ENCODE data around the gene SLC25A39.
"Not testable (repeated sequence)": the region's sequence is repeated elsewhere in the genome, so short reads cannot be mapped to it uniquely, and the experiment has no call there.

The SLC25A39 gene

DNA sequence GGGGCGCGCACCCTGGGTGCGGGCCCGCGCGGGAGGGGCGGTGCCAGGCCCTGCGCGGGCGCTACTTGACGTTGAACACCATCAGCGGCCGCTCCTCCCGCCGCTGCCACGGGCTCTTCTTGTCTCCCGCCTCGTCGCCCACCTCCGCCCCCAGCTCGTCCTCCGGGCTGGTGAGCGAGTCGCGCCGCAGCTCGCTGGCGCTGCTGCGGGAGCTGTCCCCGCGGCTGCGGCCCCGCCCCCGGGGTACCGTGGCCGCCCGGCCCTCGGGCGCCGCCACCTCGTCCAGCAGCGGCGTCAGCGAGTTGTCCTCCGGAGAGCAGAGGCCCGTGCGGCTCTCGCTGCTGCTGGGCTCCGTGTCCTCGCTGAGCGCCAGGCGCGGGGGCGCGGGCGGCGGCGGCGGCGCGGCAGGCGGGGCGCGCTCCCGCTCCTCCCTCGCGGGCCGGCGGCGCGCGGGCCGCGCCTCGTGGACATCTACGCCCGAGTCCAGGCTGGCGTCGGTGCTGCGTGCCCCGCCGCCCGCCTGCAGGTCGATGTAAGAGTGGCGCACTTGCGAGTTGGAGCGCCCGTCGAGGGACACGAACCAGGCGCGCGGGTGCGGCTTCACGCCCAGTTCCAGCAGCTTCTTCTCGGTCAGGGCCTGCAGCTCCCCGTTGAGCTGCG is 29.2 kb upstream of the SLC25A39 start:
- no peak for DNase-seq

DNA sequence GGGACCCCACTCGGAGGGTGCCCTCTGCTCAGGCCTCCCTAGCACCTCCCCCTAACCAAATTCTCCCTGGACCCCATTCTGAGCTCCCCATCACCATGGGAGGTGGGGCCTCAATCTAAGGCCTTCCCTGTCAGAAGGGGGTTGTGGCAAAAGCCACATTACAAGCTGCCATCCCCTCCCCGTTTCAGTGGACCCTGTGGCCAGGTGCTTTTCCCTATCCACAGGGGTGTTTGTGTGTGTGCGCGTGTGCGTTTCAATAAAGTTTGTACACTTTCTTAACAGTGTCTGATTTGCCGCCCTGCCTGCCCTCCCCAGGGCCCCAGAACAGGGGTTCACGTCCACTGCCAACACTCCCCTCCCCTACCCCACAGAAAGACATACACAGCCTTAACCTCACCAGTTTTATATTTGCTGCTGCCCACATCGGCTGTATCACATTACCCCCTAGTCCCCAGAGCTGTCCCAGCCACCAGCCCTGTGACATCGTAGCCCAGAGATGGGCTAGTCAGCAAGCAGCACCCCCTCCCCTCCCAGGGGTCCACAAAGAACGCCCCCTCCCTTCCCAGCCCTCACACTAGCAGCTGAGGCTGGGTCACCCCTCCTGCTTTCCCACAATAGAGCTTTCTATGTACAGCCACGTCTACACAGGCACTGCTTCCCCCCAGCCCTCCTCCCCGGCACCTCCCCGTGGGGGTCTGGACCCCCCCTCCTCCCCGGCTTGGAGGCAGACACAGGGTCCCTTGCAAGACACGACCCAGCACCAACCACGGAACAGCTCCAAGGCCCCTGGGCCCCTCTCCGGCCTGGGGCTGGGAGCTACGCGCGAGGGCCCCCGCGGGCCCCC is 28.4 kb upstream of the SLC25A39 start:
- DNase-seq: no peak

DNA sequence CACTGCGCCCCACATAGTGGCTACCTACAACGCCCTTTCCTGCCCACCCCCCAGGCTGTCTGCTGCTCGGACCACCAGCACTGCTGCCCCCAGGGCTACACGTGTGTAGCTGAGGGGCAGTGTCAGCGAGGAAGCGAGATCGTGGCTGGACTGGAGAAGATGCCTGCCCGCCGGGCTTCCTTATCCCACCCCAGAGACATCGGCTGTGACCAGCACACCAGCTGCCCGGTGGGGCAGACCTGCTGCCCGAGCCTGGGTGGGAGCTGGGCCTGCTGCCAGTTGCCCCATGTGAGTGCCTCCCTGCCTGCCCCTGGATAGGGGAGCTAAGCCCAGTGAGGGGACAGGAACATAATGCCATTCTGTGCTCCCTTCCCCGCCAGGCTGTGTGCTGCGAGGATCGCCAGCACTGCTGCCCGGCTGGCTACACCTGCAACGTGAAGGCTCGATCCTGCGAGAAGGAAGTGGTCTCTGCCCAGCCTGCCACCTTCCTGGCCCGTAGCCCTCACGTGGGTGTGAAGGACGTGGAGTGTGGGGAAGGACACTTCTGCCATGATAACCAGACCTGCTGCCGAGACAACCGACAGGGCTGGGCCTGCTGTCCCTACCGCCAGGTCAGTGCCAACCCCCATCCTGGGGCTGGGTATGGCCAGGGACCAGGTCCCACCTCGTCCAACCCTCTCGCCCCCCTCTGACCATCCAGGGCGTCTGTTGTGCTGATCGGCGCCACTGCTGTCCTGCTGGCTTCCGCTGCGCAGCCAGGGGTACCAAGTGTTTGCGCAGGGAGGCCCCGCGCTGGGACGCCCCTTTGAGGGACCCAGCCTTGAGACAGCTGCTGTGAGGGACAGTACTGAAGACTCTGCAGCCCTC is 27.6 kb upstream of the SLC25A39 start:
- DNase-seq: no peak

DNA sequence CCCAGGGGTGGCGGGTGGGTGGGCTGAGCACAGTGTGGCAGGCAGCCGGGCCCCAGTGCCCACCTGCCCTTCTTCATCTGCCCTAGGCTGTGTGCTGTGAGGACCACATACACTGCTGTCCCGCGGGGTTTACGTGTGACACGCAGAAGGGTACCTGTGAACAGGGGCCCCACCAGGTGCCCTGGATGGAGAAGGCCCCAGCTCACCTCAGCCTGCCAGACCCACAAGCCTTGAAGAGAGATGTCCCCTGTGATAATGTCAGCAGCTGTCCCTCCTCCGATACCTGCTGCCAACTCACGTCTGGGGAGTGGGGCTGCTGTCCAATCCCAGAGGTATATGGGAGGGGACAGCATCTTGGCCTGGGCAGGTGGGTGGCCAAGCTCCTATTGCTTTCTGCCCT is 26.8 kb upstream of the SLC25A39 start:
- DNase-seq: no peak

DNA sequence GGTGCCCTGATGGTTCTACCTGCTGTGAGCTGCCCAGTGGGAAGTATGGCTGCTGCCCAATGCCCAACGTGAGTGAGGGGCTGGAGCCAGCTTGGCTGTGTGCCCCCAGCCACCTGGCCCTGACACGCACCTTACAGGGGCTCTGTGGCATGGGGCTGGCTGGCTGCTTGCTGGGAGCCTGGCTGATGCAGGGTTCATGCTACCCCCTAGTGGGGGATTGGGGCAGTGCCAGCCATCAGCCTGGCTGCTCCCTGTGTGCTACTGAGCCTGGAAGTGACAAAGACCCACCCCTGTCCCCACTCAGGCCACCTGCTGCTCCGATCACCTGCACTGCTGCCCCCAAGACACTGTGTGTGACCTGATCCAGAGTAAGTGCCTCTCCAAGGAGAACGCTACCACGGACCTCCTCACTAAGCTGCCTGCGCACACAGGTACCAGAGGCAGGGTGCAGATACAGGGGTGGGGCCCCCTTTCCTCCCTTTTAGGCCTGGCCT is 26.2 kb upstream of the SLC25A39 start:
- DNase-seq: peak; percentile 51

DNA sequence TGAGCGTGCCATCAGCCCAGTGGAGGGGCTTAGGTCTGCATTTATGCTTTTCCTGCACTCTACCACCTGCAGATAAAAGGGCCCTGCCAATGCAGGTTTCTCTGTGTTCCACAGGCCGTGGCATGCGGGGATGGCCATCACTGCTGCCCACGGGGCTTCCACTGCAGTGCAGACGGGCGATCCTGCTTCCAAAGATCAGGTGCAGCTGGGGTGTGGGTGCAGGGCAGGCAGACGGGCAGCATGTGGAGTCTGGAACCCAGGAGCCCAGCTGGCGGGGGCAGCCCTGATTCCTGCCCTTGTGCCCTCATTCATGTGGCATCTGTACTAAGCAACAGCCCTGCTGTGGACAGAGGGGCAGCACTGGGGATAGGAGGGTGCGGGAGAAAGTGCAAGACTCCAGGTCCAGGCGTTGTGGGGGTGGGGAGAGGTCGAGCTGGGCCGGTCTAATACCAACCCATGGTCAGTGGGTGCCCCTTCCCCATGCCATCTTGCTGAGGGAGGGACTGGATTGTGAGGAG is 25.0 kb upstream of the SLC25A39 start:
- DNase-seq: no peak

DNA sequence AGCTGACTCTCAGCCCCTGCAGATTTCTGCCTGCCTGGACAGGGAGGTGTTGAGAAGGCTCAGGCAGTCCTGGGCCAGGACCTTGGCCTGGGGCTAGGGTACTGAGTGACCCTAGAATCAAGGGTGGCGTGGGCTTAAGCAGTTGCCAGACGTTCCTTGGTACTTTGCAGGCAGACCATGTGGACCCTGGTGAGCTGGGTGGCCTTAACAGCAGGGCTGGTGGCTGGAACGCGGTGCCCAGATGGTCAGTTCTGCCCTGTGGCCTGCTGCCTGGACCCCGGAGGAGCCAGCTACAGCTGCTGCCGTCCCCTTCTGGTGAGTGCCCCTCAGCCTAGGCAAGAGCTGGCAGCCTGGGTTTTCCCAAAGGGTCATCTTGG is 24.4 kb upstream of the SLC25A39 start:
- DNase-seq: no peak

DNA sequence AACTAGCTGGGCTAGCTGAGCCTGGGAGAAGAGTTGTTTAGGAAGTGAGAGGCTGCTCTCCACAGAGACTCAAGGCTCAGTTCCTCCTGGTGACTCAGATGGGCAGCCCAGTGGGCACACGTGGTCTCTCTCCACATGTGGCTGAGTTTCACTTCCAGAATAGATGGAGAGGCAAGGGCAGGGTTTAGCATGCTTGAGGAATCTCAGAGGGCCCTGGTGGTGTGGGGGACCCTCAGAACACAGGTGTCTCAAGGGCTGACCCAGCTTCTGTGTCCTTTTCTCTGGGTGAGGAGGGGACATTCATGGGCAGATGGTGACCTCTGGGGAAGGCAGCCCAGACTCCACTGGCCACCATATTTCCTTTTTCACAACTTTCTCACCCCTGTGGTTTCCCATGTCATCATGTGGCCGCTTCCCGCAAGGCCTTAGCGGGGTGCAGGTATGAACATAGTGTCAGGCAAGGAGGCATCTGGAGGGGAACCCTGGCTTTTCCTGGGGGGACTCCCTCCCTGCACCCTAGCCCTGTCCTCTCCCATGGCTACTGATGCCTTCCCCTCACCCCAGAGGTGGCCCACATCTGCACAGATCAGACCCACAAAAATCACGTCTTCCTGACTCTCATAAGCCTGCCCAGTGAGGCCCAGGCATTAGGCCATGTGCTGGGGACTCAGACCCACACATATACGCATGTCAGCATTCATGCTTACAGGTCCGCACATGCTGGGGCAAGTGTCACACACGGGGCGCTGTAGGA is 23.8 kb upstream of the SLC25A39 start:
- no peak for DNase-seq

DNA sequence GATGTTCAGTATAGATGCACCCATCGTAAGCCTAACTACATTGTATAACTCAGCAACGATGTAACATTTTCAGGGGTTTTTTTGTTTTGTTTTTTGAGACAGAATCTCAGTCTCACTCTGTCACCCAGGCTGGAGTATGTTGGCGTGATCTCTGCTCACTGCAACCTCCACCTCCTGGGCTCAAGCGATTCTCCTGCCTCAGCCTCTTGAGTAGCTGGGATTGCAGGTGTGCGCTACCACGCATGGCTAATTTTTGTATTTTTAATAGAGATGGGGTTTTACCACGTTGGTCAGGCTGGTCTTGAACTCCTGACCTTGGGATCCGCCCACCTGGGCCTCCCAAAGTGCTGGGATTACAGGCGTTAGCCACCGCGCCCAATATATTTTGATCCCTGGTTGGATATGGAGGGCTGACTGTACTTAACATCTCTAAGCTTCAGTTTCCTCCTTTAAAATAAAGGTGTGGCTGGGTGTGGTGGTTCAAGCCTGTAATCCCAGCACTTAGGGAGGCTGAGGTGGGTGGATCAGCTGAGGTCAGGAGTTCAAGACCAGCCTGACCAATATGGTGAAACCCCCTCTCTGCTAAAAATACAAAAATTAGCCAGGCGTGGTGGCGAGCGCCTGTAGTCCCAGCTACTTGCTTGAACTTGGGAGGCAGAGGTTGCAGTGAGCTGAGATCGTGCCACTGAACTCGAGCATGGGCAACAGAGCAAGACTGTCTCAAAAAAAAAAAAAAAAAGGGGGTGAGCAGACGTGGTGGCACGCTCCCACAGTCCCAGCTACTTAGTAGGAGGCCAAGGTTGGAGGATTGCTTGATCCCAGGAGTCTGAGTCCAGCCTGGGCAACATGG is 22.8 kb upstream of the SLC25A39 start:
- DNase-seq: not testable (repeated sequence)

DNA sequence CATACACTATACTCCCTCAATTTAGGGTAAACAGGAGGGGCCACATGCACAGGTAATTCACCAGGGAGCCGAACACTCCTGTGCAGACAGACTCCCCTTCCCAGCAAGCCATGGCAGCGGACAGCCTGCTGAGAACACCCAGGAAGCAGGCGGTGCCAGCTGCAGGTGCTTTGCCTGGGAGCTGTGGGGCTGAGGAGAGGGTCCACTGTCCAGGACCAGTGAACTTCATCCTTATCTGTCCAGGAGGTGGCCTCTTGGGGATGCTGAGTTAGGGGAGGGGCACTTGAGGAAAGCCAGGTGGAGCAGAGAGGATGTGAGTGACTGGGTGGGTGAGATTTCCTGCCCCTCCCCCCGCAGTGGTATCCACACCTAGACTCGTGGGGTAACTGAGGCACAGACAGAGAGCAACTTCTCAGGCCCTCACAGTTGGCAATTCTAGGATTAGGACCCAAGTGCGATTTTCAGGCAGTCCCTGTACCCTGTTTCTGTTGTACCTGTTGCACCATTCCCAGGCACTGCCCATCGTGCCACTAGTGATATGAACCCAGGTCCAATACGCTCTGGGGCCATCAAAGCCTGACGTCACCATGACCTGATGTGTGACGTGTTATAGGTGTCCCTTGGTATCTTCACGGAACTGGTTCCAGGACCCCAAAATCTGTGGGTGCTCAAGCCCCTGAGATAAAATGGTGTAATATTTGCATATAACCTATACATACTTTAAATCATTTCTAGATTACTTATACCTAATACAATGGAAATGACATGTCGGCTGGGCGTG is 21.6 kb upstream of the SLC25A39 start:
- DNase-seq: no peak

DNA sequence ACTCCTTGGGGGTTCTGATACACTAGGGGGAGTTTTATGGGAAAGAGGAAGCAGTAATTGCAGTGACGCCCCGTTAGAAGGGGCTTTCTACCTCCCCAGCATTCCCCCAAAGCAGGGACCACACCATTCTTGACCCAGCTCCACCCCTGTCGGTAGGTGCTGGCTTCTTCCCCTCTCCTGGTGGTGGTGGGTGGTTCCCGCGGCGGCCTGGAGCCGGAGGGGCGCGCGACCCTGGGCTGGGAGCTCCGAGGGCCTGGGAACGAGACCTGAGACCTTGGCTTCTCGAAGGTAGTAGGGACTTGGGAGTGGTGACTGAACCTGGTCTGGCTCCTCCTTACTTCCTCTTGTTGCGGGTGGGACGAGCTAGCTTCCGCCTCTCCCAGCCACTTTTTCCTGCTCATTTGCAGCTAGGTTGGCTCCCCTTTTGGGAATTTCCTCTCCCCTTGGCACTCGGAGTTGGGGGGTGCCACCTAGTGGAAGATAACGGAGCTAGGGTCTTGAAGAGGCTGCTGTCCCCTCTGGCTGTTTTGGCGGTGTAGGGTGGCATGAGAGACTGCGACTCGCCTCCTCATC is 20.9 kb upstream of the SLC25A39 start:
- peak; percentile 78 for DNase-seq

DNA sequence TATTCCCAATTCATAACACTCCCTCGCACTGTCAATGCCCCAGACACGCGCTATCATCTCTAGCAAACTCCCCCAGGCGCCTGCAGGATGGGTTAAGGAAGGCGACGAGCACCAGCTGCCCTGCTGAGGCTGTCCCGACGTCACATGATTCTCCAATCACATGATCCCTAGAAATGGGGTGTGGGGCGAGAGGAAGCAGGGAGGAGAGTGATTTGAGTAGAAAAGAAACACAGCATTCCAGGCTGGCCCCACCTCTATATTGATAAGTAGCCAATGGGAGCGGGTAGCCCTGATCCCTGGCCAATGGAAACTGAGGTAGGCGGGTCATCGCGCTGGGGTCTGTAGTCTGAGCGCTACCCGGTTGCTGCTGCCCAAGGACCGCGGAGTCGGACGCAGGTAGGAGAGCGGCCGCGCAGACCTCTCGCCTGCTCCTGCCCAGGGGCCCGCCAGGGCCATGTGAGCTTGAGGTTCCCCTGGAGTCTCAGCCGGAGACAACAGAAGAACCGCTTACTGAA is 20.4 kb upstream of the SLC25A39 start, which contains the start of gene GRN:
Gene GRN (plus strand): TSS at position 364 of the 515 bp plus-strand sequence. CDS start 3,863 bp downstream, outside the sequence.
- DNase-seq: peak; percentile 97

DNA sequence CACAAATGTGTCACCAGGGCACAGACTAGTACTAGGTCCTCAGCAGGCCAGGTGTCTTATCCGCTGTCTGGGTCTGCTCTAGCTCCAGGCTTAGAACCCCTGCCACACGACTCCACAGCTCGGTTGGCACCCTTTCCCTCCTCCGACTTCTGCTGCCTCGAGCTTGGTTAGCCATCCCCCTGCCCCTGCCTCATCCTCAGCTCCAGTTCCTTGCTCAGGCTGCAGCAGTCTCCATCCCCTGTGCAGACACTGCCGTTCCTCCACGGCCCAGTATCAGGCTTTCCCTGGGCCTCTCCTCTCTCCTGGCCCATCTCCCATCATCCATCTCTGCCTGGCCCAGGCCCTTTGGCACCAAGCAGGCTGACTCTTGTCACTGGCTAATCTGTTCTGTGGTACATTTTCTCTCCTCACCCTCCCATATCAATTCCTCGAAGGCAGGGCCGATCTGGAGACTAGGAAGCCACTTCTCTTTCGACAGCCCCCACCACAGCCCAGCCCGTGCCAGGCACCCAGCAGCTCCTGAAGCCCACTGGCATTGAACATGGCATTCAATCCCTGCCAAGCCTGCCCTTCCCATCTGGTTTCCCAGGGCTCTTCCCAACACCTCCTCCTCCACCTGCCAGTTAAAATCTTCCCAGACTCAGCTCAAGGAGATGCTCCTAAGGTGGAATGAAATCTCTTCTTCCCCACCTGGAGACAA is 19.0 kb upstream of the SLC25A39 start:
- no peak for DNase-seq

DNA sequence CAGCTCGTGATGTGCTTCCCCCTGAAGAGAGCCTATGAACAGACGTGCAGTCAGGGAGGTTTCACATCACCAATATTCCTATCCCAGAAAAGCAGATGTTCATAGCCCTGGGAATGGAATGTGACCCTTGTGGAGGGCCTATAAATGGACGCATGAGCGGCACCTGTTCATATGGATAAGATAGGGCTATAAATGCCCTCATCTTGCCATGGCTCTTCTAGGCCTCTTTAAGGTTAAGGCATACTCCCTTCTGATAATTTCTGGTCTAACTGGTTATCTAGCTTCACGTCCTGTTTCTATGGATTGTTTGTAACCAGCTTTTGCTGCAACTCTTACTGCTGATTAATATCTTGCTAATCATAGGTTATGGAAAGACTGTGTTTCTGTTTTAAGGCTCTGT is 15.9 kb upstream of the SLC25A39 start:
- DNase-seq: not testable (repeated sequence)

DNA sequence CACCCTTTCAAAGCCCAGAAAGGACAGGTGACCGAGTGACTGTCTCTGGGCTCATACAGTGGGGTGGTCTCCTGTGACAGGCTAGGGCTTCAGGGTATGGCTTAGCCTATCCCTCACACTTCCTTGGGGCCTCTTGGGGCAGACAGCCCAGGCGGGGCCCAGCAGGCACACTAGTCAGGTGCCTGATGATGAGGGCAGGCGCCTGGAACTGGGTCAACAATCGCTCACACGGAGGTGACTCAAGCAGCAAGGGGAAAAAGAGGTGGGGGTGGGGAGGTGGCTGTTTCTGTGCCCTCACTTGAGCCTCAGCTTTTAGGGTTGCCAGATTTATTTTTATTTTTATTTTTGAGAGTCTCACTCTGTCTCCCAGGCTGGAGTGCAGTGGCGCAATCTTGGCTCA is 14.1 kb upstream of the SLC25A39 start:
- DNase-seq: no peak

DNA sequence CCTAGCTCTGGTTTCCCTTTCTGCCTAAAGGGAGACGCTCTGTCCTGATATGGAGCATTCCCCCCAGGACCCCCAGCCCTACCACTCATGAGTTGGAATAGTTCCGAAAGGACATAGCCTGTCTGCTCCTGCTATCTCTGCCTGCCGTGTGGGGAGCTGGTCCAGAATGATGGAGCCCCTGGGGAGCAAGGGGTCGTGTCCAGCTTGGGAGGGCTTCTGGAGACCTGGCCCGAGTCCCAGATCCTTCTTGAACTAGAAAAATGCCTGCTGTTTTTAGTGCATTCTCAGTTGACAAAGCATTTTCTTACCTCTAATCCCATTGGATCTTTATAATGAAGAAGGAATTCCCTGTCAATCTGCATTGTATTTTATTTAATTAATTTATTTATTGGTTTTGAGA is 11.3 kb upstream of the SLC25A39 start:
- no peak for DNase-seq

DNA sequence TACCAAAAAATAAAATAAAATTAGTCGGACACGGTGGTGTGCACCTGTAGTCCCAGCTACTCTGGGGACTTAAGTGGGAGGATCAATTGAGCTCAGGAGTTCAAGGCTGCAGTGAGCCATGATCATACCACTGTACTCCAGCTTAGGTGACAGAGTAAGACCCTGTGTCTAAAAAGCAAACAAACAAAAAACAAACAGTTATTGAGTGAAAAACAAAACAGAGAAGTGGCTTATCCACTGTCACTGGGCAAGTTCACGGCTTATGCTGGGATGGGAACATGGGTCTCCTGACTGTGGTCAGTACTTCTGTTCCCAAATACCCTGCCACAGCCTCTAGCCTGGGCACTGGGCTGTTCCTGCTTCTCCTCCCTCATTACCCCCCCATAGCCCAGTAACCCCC is 10.9 kb upstream of the SLC25A39 start:
- no peak for DNase-seq

DNA sequence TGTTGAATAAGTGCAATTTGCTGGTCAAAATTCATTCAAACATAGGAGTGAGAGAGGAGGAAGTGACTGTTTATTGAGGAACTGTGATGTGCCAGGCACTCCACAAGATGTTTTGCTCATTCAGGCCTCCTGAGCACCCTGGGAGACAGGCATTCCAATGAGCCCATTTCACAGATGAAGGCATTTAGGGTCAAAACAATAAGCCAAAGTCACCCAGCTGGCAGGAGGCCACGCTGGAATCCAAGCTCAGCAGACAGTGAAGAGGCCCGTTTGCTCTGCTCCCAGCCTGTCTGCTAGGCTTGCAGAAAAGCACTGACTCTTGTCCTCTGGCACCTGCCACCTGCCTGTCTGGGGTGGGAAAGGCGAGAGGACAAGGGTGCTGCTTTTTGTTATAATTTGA is 10.1 kb upstream of the SLC25A39 start:
- DNase-seq: no peak

DNA sequence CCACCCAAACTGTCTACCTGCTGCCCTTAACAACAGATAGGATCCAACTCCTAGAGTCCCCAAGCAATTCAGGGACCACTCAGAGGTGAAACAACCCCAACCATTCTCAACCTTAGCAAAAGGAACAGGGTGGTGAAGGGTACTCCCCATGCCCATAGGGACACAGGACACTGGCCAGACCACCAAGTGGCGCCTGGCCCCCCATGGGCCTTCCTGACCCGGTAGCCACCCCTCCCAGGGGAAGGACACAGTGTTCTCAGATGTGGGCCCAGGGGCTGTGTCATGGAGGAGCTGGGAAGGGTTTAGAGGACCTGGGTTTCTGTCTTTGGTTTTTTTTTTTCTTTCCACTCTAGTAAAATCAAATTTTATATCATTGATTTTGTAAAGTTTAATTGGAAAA is 9.7 kb upstream of the SLC25A39 start:
- DNase-seq: no peak

Data from NCI-H1092 (cell line).